ENCODE measurements around the gene CDC7.

The CDC7 gene

DNA sequence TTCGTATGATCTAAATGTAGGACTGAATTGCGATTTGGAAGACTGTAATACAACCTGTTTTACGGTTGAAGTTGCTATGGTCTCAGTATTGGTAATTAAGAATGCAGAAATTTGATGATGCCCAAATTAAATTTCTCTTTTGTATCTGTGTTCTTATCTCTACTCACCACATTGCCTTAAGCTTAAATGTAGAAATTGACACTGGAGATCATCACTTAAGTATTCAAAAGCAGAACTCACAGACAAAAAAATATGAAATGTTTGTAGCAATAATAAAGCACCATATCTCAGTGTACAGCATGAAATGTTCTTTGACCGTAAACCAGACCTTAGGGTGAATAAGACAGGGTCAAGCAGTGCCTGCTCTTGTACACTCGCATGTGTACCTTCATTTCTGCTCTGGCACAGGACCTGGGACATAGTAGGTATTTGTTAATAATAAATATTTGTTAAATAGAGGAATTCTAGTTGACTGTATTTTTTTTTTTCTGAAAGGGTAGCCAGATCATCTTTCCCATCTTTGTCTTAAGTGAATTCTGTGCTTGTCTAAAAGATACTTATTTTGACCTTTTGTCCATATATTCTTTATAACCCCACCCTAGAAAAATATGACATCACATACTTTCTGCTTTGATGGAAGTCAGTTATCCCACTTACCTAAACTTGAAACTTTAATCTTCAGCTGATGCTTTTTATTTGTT, 1.5 kb downstream of the CDC7 start:
- no peak for DNase-seq (ENCODE audit: extremely low spot score)
- CTCF ChIA-PET, result interaction anchor here (1.0 to 3.7 kb wide), 5 partner anchors 10 to 383 kb away, joined by 3 to 26 read pairs (median 4); partner anchors contain the start of gene TGFBR3
- TF ChIP-seq CTCF (IDR thresholded peaks at IDR 0.05; ENCODE audit: control extremely low read depth, extremely low read depth, low read depth, missing control alignments), result no peak
- POLR2A ChIA-PET, result no interaction called here

- no peak for TF ChIP-seq CTCF (IDR thresholded peaks at IDR 0.05; ENCODE audit: control extremely low read depth, extremely low read depth, low read depth, missing control alignments)
- CTCF ChIA-PET, result interaction anchor here (3.7 kb wide), 1 partner anchor 9 kb away, joined by 26 read pairs; no protein-coding TSS in a partner anchor
- no peak for DNase-seq (ENCODE audit: extremely low spot score)
- POLR2A ChIA-PET, result no interaction called here
Observed at GRCh38 chr1:91502672-91503184, 2.1 kb downstream of the CDC7 start.

DNA sequence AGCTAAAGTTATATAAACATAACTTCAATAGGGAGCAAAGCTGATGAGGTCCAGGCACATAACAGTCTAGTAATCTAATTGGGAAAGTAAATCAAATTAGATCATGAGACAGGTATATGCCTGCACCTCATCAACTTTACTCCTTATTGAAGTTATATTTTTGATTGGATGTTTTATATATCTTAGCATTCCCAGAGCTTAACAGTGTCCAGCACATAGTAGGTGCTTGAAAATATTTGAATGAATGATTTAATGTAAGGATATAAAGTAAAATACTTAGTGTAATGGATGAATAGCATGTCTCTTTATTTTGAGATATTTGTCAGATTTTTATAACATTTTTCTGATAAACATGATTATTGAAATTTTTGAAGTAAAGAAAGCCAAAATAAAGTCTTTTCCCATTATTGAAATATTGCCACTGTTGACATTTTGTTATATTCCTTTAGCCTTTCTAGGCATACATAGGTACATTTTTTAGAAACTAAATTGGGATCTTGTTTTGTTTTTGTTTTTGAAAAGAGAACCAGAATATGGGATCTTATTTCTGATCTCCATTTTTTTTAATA, 2.8 kb downstream of the CDC7 start:
- TF ChIP-seq CTCF (IDR thresholded peaks at IDR 0.05; ENCODE audit: control extremely low read depth, extremely low read depth, low read depth, missing control alignments), result no peak
- no peak for DNase-seq (ENCODE audit: extremely low spot score)
- ChIA-PET CTCF (interaction anchor here (1.8 to 3.7 kb wide), 2 partner anchors 9 to 14 kb away, joined by 4 to 26 read pairs; no protein-coding TSS in a partner anchor), POLR2A (interaction anchor here (0.6 kb wide), 1 partner anchor 10 kb away, joined by 3 read pairs; no protein-coding TSS in a partner anchor)

DNA sequence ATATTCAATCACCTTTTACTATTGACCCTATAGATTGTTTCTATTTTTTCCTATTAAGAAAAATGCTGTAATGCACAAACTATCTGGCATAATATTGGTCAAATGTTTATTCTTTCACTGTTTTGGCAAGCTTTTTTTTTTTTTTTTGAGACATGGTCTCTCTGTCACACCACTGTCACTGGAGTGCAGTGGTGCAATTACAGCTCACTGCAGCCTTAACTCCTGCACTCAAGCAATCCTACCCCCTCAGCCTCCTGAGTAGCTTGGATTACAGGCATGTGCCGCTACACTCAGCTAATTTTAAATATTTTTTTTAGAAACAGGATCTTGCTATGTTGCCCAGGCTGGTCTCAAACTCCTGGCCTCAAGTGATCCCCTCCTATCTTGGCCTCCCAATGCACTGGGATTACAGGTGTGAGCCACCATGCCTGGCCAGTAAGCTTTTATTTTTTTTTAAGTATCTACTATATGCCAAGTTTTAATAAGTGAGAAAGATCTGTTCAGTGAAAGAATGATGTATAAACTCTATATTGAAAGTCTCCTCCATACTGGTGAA, 3.4 kb downstream of the CDC7 start:
- TF ChIP-seq CTCF (IDR thresholded peaks at IDR 0.05; ENCODE audit: control extremely low read depth, extremely low read depth, low read depth, missing control alignments), result no peak
- CTCF ChIA-PET, result interaction anchor here (0.9 to 1.8 kb wide), 2 partner anchors 13 to 380 kb away, joined by 4 read pairs; no protein-coding TSS in a partner anchor
- POLR2A ChIA-PET, result interaction anchor here (0.6 kb wide), 1 partner anchor 11 kb away, joined by 3 read pairs; no protein-coding TSS in a partner anchor
- DNase-seq (ENCODE audit: extremely low spot score), result no peak

GRCh38 chr1:91505086-91505485, 4.4 kb downstream of the CDC7 start:
- no peak for DNase-seq (ENCODE audit: extremely low spot score)
- TF ChIP-seq CTCF (IDR thresholded peaks at IDR 0.05; ENCODE audit: control extremely low read depth, extremely low read depth, low read depth, missing control alignments), result no peak
- ChIA-PET POLR2A (no interaction called here), CTCF (interaction anchor here (1.0 to 1.8 kb wide), 3 partner anchors 12 to 381 kb away, joined by 3 to 4 read pairs (median 3); partner anchors contain the start of gene TGFBR3)

DNA sequence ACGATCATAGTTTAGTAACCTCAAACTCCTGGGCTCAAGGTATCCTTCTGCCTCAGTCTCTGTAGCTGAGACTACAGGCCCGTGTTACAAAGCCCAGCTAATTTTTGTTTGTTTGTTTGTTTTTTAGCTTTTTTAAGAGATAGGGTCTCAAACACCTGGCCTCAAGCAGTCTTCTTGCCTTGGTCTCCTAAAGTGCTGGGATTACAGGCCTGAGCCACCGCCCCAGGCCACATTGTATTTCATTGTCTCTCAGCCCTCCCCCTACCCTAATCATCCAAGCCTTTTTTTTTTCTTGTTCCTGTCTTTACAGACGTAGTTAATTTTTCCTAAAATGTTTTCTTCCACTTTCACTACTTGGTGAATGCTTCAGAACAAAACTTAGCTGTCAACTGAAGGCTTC, 5.4 kb downstream of the CDC7 start:
- DNase-seq (ENCODE audit: extremely low spot score), result no peak
- CTCF ChIA-PET, result interaction anchor here (0.9 to 2.2 kb wide), 2 partner anchors 8 to 23 kb away, joined by 3 to 6 read pairs; no protein-coding TSS in a partner anchor
- POLR2A ChIA-PET, result no interaction called here
- no peak for TF ChIP-seq CTCF (IDR thresholded peaks at IDR 0.05; ENCODE audit: control extremely low read depth, extremely low read depth, low read depth, missing control alignments)
